GM19238 (cell line): ENCODE measurements around the gene SPTLC1.

ENCODE experiments used
- DNase-seq: peaks from one replicate; pipeline ENCODE4 v3.0.0; 2011; ENCODE audit warnings: low spot score; ENCODE audit not compliant: insufficient read length

Gene SPTLC1

GRCh38 chr9:92098638-92099037, 16.6 kb downstream of the SPTLC1 start:
- peak; percentile 19 for DNase-seq

- DNase-seq: no peak
These were observed 17.2 kb downstream of the SPTLC1 start for GRCh38 chr9:92097997-92098482.

- no peak for DNase-seq
These were observed 20.0 kb downstream of the SPTLC1 start for GRCh38 chr9:92095236-92095635.

DNA sequence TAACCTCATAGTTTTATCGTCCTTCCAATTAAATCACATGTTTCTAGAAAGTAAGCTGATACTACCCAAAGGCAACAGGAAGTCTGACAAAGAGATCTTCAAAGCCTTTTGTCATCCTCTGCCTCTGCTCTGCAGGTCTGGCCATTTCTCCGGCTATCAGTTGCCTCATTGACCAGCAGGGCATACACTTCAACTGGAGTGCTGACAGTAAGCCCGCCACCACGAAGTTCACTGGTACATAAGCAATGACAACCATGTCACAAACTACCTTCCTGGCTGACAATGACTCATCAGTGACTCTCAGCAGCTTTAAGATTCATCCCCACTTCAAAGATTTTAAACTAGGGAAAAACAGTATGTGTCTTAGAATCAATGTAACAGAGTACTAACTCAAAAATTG, 20.6 kb downstream of the SPTLC1 start:
- DNase-seq: no peak

GRCh38 chr9:92077888-92078287, 37.3 kb downstream of the SPTLC1 start:
- DNase-seq: no peak

- no peak for DNase-seq
These were observed 43.6 kb downstream of the SPTLC1 start for GRCh38 chr9:92071634-92072033.

DNA sequence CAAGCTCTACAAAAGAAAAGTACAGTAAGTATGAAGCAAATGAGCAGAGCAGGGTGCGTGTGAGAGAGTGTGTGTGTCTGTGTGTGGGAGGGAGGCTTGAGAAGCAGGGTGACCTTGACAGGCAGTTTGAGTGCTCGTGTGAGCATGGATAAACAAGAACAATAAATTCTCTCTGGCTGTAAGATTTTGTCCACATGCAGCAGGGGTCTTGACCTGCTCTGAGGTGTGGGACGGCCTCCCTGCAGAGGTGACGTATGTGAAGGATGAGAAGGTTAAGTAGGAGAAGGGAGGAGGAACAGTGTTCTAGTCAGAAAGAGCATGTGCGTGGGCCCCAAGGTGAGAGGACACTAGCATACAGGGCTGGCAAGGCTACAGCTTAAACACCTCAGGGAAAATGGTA, 49.0 kb downstream of the SPTLC1 start:
- no peak for DNase-seq

DNA sequence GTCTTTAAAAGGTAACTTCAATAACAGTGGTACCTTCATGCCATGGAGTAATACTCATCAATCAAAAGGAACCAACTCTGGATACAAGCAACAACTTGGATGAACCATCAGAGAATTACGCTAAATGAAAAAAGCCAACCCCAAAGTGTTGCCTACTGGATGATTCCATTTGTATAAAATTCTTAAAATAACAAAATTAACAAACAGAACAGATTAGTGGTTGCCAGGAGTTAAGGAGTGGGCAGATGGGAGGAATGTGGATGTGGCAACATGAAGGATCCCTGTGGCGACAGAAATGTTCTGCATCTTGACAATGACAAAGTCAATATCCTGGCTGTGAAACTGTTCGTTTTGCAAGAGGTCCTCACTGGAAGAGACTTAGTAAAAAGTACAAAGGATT, 50.5 kb downstream of the SPTLC1 start:
- DNase-seq: no peak

- no peak for DNase-seq
These were observed 54.0 kb downstream of the SPTLC1 start for GRCh38 chr9:92061184-92061583.

DNA sequence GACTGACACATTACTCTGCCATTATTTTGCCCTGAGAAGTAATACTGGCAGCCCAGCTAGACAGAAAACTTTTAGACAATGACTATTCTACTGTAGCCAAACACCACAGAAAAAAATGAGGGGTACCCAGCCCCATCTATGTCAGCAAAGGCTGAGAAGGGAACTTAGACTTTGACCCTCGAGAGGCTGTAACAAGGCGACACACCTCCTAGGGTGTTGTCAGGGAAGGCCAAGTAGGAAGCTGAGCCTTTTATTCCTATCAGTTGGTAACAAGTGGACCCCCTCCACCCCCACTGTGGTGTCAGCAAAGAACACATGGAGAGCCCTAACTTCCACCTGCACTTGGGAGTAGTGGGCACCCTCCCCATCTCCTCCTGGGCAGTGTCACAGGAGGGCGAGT, 55.6 kb downstream of the SPTLC1 start:
- no peak for DNase-seq

DNA sequence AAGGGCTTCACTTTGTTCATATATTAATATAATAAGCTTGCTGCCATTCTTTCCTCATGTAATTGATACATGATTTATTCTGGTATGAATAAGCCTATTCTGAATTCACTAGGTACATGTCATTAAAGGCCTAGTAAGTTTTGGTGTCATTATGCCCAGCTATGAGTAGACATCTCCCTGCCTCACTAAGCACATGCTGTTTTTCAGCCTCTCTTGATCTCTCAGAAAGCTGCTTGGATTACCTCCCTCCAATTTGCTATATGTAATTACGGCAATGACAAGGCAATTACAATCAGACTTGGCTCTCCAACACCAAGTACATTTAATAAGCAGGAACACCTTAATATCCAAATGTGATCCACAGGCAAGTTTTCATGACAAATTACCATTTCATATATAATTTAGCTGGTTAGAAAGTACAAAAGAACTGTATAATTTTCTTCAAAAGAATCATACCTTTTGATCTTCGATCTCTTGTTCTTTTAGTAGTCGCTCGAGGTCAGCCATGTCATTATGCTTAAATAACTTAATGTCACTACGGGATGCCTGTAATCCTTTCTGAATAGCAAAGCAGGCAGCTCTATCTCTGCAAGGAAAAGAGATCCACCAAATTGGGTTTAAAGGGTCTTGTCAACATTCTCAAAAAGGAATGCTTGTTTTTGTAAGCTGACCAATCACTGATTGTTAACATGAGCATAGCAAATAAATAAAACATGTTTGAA, 56.3 kb downstream of the SPTLC1 start:
- no peak for DNase-seq

DNA sequence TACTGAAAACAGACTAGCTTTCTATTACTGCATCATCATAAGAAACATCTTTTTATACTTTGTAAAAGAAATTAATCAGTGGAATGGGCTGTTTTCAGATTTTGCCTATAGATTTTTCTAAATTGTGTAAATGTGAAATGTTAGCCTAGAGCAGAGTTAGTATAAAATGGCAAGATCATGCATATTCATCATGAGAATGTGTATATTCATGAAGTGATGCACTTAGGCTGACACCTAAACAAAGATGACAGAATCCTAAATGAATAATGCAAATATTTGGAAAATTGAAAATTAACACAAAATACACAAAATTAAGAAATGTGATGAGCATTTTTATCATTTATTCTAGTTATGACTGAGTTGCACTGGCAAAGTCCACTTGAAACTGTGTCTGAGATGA, 57.2 kb downstream of the SPTLC1 start:
- DNase-seq: no peak

- no peak for DNase-seq
These were observed 58.0 kb downstream of the SPTLC1 start for GRCh38 chr9:92057226-92057625.

DNA sequence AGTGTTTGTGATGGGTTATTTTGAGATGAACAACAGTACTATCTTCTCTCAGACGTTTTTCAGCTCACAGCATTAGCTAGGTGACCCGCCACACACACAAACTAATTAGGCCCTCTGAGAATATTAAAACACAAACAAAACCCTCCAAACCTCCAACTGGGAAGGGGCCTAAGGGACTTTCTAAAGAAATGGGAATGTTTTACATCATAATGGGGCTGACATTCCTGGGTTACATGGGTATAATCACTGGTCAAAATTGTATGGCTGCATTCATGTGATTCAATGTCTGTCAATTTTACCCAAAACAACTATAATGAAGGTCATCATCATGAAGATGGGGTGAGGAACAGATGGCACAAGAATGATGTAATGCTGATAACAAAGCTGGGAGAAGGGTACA, 59.6 kb downstream of the SPTLC1 start:
- no peak for DNase-seq

DNA sequence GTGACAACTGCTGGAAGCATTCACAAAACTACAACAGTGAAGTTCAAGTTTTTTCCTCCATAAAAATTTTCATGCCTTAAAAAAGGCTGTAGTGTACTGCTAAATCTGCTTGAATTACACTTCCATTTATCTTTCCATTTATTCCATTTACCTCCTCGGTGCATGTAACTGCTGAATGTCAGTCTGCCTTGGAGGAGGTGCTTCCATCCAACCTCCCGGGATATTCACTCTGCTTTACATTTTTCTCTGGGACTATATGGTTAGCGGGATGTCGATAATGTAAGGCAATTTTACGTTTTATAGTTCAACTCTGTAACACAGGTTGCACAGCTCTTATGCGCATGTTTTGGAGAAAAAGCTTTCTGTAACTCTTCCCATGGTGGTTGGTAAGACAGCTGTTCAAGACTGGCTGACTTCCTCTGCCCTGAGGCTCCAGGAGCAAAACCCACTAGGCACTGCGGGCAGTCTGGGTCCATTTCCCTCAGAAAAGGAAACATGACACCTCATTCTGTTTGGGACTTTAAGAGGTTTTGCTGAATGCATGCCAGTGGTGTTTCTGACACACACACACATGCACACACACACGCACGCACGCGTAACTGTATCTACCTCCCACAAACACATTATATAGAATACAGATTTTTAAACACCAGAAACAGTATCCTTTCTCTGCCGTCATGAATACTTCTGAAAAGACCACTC, 66.1 kb downstream of the SPTLC1 start:
- DNase-seq: no peak

GRCh38 chr9:92047500-92047899, 67.7 kb downstream of the SPTLC1 start:
- DNase-seq: no peak

GRCh38 chr9:92046676-92047075, 68.5 kb downstream of the SPTLC1 start:
- no peak for DNase-seq

- DNase-seq: no peak
These were observed 70.3 kb downstream of the SPTLC1 start for GRCh38 chr9:92044936-92045335.

- DNase-seq: no peak
These were observed 72.2 kb downstream of the SPTLC1 start for GRCh38 chr9:92043002-92043401.

GRCh38 chr9:92042260-92042659, 73.0 kb downstream of the SPTLC1 start:
- DNase-seq: no peak

GRCh38 chr9:92036756-92037155, 78.5 kb downstream of the SPTLC1 start:
- DNase-seq: no peak

GRCh38 chr9:92036411-92036746, 78.8 kb downstream of the SPTLC1 start:
- no peak for DNase-seq
